SK-N-SH treated with all-trans-retinoic acid at 6 μM for 48 hours (cell line): ENCODE results near the gene FGF11.

Experiments used
- ATAC-seq: fragments of 200-7000 bp; cut with Tn5 transposase; 3 replicates; pipeline ENCODE4 v1.9.1; 2020; ENCODE audit warnings: mild to moderate bottlenecking, moderate library complexity
- ARNTL ChIP-seq: fragments of 450-650 bp; formaldehyde crosslinking; IDR thresholded peaks from 2 replicates; pipeline ENCODE4 v1.5.0; 2020; ENCODE audit warnings: low read depth, mild to moderate bottlenecking, moderate library complexity, borderline replicate concordance
- BACH2 ChIP-seq: fragments of 250-450 bp; sonication (Bioruptor Pico); IDR thresholded peaks from 2 replicates; pipeline ENCODE4 v1.9.0; 2021; ENCODE audit warnings: mild to moderate bottlenecking, borderline replicate concordance
- CSDC2 ChIP-seq: fragments of 250-450 bp; sonication (Bioruptor Pico); IDR thresholded peaks from 2 replicates; pipeline ENCODE4 v1.5.0; 2020; ENCODE audit warnings: mild to moderate bottlenecking, moderate library complexity
- CSRNP3 ChIP-seq: fragments of 250-450 bp; sonication (Bioruptor Pico); IDR thresholded peaks from 2 replicates; pipeline ENCODE4 v1.5.1; 2021; ENCODE audit warnings: mild to moderate bottlenecking, moderate library complexity
- GLIS3 ChIP-seq: fragments of 250-450 bp; sonication (Bioruptor Pico); IDR thresholded peaks from 2 replicates; pipeline ENCODE4 v1.5.0; 2020; ENCODE audit warnings: mild to moderate bottlenecking, moderate library complexity
- ISL1 ChIP-seq: fragments of 250-450 bp; sonication (Bioruptor Pico); IDR thresholded peaks from 2 replicates; pipeline ENCODE4 v2.1.2; 2022; ENCODE audit warnings: mild to moderate bottlenecking, moderate library complexity
- OSR1 ChIP-seq: fragments of 250-450 bp; sonication (Bioruptor Pico); IDR thresholded peaks from 2 replicates; pipeline ENCODE4 v1.8.0; 2022; ENCODE audit warnings: moderate library complexity, mild to moderate bottlenecking, inconsistent platforms
- PATZ1 ChIP-seq: fragments of 250-450 bp; sonication (Bioruptor Pico); IDR thresholded peaks from 2 replicates; pipeline ENCODE4 v1.8.0; 2020; ENCODE audit warnings: mild to moderate bottlenecking, moderate library complexity, borderline replicate concordance
- POU6F1 ChIP-seq: fragments of 250-450 bp; sonication (Bioruptor Pico); IDR thresholded peaks from 2 replicates; pipeline ENCODE4 v1.8.0; 2021; ENCODE audit warnings: low read depth, mild to moderate bottlenecking, moderate library complexity, borderline replicate concordance
- PPARA ChIP-seq: fragments of 250-450 bp; sonication (Bioruptor Pico); IDR thresholded peaks from 2 replicates; pipeline ENCODE4 v1.5.0; 2020; ENCODE audit warnings: mild to moderate bottlenecking, borderline replicate concordance
- RARB ChIP-seq: fragments of 250-450 bp; sonication (Bioruptor Pico); IDR thresholded peaks from 2 replicates; pipeline ENCODE4 v1.8.0; 2021; ENCODE audit warnings: mild to moderate bottlenecking, moderate library complexity
- TCF4 ChIP-seq: fragments of 250-450 bp; sonication (Bioruptor Pico); IDR thresholded peaks from 2 replicates; pipeline ENCODE4 v1.8.0; 2021; ENCODE audit warnings: mild to moderate bottlenecking, moderate library complexity, borderline replicate concordance
- TOX ChIP-seq: fragments of 250-450 bp; sonication (Bioruptor Pico); IDR thresholded peaks from 2 replicates; pipeline ENCODE4 v1.8.0; 2021; ENCODE audit warnings: mild to moderate bottlenecking, moderate library complexity, borderline replicate concordance
- TSHZ2 ChIP-seq: fragments of 250-450 bp; sonication (Bioruptor Pico); IDR thresholded peaks from 2 replicates; pipeline ENCODE4 v1.5.0; 2020; ENCODE audit warnings: mild to moderate bottlenecking, moderate library complexity
- ZC3H10 ChIP-seq: fragments of 250-450 bp; sonication (Bioruptor Pico); IDR thresholded peaks from 2 replicates; pipeline ENCODE4 v1.5.1; 2021; ENCODE audit warnings: mild to moderate bottlenecking, moderate library complexity
- ZFP3 ChIP-seq: fragments of 250-450 bp; sonication (Bioruptor Pico); IDR thresholded peaks from 2 replicates; pipeline ENCODE4 v1.5.0; 2020; ENCODE audit warnings: mild to moderate bottlenecking, moderate library complexity
- ZNF565 ChIP-seq: fragments of 450-650 bp; formaldehyde crosslinking; conservative IDR thresholded peaks from 2 replicates; pipeline ENCODE4 v1.5.0; 2020; ENCODE audit warnings: low read depth, mild to moderate bottlenecking, moderate library complexity
- ZNF70 ChIP-seq: fragments of 450-650 bp; formaldehyde crosslinking; IDR thresholded peaks from 2 replicates; pipeline ENCODE4 v1.5.0; 2020; ENCODE audit warnings: mild to moderate bottlenecking, moderate library complexity
- ZNF8 ChIP-seq: fragments of 450-650 bp; formaldehyde crosslinking; IDR thresholded peaks from 2 replicates; pipeline ENCODE4 v1.5.0; 2020; ENCODE audit warnings: mild to moderate bottlenecking, moderate library complexity
- TF ChIP-seq, protein P1 (sequence below): fragments of 250-450 bp; sonication (Bioruptor Pico); IDR thresholded peaks from 2 replicates; pipeline ENCODE4 v1.5.1; 2020; ENCODE audit warnings: low read depth, mild to moderate bottlenecking, moderate library complexity

Gene FGF11

GRCh38 chr17:7427549-7427948 is 11.8 kb upstream of the FGF11 start:
- no peak for TF ChIP-seq TOX
- no peak for TF ChIP-seq ZNF8 (CRISPR knock-in tag)
- no peak for TF ChIP-seq GLIS3 (CRISPR knock-in tag)
- no peak for TF ChIP-seq PATZ1
- no peak for TF ChIP-seq TCF4 (CRISPR knock-in tag)
- TF ChIP-seq, all 23 proteins: peak for 0
- ATAC-seq: no peak

- TF ChIP-seq RARB (CRISPR knock-in tag): no peak
- no peak for TF ChIP-seq CSDC2
- no peak for TF ChIP-seq ZC3H10
- no peak for TF ChIP-seq PATZ1
- no peak for TF ChIP-seq BACH2 (CRISPR knock-in tag)
- TF ChIP-seq GLIS3 (CRISPR knock-in tag): no peak
- TF ChIP-seq, protein P1, sequence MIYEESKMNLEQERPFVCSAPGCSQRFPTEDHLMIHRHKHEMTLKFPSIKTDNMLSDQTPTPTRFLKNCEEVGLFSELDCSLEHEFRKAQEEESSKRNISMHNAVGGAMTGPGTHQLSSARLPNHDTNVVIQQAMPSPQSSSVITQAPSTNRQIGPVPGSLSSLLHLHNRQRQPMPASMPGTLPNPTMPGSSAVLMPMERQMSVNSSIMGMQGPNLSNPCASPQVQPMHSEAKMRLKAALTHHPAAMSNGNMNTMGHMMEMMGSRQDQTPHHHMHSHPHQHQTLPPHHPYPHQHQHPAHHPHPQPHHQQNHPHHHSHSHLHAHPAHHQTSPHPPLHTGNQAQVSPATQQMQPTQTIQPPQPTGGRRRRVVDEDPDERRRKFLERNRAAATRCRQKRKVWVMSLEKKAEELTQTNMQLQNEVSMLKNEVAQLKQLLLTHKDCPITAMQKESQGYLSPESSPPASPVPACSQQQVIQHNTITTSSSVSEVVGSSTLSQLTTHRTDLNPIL (CRISPR knock-in tag): no peak
- no peak for TF ChIP-seq ISL1 (CRISPR knock-in tag)
- TF ChIP-seq ARNTL: no peak
- TF ChIP-seq PPARA (CRISPR knock-in tag): no peak
- no peak; the same call in 2 of the 3 replicates for ATAC-seq
Measured at GRCh38 chr17:7428557-7428956, 10.8 kb upstream of the FGF11 start, which contains the start of gene SPEM3. TSS of gene SPEM3 (plus strand) at chr17:7428857. CDS start at chr17:7428903, 46 bp downstream.

DNA sequence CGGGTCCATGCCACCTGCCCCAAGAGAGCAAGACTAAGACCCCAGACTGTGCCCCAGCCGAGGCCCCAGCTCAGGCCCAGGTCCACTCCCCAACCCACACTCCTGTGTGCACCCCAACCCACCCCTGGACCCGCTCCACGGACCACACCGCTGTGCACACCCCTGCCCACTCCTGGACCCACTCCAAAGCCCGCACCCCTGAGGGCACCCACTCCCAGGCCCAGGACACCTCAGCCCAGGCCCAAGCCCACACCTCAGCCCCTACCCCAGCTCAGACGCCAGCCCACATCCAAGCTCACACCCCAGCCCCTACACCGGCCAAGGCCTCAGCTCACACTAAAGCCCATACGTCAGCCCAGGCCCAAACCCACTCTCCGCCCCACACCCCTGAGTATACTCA is 9.6 kb upstream of the FGF11 start:
- no peak for ATAC-seq
- TF ChIP-seq ISL1 (CRISPR knock-in tag) (no peak), ZC3H10 (no peak), CSRNP3 (CRISPR knock-in tag) (no peak), OSR1 (CRISPR knock-in tag) (no peak), PPARA (CRISPR knock-in tag) (no peak), ZFP3 (no peak), PATZ1 (no peak), BACH2 (CRISPR knock-in tag) (no peak), TOX (no peak), ZNF70 (CRISPR knock-in tag) (no peak), TSHZ2 (CRISPR knock-in tag) (no peak), RARB (CRISPR knock-in tag) (no peak), CSDC2 (no peak), POU6F1 (no peak), ZNF565 (CRISPR knock-in tag) (no peak), TCF4 (CRISPR knock-in tag) (no peak), ZNF8 (CRISPR knock-in tag) (no peak)
- TF ChIP-seq, protein P1 (CRISPR knock-in tag): no peak
